Measurements from ENCODE around the gene POLR2E.

The POLR2E gene

DNA sequence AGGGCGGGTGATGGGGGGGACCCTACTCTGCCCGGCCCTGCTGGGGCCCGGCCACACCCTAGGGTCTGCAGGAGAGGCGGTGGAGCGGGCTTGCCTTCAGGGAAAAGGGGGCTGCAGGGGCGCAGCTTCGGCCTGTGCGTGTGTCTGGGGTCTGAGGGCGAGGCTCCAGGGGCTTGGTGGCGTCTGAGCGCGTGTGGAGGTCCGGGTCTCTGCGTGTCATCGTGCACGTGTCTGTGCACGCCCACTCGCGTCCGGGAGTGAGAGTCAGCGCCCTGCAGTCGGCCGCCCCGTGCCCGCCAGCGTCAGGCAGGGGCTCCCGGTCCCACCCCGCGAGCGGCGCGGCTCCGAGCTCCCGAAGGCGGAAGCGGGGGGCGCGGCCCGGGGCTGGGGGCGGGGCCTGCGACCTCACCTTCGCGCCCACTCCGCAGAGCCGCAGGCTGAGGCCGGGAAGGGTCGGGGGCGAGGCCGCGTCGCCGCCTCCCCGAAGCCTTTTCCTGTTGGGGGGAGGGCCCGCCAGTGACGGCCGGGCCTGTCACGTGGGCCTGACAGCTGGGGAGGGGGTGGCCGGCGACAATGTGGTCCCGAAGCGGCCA lies 28.3 kb downstream of the POLR2E start, which contains the start of gene ARHGAP45:
ARHGAP45 (plus strand) TSS at position 420 of the 593 bp plus-strand sequence. CDS start 239 bp downstream, outside the sequence.
- DNase-seq (ENCODE audit: low read depth in 1 of 2, low spot score in 1 of 2): peak in 1 of 2 donors; percentile 60

DNA sequence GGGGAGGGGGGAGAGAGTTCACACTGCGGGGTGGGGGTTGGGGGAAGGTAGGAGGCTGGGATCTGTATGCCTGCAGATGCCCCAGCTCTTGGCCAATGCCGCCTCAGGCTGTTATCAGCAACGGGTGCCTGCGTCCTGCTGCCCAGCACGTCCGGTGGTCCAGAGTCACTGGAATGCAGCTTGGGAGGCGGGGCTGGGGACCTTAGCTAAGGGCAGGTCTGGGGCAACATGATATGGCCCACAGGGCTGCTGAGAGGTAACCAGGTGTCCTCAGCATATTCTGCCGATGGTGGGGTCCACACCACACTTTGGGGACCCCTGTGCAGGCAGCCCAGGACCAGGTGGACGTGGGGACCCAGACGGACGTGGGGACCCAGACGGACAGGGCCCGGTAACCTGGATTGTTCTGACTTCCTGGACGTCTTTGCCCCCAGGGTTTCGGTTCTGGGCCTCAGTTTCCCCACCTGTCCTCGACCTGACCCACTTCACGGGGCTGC lies 28.9 kb downstream of the POLR2E start:
- no peak for DNase-seq (ENCODE audit: low read depth in 1 of 2, low spot score in 1 of 2)

DNA sequence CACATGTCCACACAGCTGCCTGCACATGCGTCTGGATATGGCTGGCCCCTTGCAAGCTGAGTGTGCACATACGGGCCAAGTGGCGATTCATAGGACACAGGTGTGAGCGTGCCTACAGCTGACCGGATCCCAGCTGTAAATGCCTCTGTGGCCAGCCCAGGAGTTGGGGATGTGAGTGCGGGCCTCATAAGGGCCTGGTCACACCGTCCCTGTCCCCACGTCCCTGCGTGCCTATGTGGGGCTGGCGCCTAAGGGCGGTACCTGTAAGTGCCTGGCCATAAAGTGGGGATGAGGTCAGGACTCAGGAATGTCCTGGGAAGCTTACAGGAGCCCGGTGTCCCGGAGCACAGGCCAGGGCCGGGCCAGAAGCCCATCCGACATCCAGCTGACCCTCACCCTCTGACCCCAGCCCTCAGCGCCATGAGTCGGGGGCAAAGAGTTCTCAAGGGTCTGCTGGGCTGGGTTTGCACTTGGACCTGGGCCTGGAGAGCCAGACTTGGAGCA lies 29.5 kb downstream of the POLR2E start:
- DNase-seq (ENCODE audit: low read depth in 1 of 2, low spot score in 1 of 2): no peak

DNA sequence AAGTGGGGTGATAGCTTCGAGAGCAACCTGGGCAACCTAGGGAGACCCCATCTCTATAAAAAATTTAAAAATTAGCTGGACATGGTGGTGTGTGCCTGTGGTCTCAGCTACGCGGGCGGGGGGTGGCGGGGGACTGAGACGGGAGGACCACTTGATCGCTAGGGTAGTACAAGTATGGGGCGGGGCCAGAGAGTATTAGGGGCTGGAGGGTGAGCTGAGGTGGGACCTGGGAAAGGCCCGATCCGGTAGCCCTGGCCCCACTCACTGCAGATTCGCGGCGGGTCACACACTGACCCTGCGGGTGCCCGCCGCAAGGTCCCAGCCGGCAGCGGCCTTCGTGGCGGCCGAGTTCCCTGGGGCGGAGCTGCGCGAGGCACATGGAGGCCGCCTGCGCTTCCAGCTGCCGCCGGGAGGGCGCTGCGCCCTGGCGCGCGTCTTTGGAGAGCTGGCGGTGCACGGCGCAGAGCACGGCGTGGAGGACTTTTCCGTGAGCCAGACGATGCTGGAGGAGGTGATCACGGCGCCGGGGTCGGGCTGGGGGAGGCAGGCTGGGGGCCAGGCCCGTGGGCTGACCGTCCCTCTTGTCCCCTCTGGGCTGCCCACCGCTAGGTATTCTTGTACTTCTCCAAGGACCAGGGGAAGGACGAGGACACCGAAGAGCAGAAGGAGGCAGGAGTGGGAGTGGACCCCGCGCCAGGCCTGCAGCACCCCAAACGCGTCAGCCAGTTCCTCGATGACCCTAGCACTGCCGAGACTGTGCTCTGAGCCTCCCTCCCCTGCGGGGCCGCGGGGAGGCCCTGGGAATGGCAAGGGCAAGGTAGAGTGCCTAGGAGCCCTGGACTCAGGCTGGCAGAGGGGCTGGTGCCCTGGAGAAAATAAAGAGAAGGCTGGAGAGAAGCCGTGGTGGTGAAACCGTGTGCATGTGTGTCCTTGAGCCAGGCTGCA lies 30.2 kb downstream of the POLR2E start:
- DNase-seq (ENCODE audit: low read depth in 1 of 2, low spot score in 1 of 2): no peak

DNA sequence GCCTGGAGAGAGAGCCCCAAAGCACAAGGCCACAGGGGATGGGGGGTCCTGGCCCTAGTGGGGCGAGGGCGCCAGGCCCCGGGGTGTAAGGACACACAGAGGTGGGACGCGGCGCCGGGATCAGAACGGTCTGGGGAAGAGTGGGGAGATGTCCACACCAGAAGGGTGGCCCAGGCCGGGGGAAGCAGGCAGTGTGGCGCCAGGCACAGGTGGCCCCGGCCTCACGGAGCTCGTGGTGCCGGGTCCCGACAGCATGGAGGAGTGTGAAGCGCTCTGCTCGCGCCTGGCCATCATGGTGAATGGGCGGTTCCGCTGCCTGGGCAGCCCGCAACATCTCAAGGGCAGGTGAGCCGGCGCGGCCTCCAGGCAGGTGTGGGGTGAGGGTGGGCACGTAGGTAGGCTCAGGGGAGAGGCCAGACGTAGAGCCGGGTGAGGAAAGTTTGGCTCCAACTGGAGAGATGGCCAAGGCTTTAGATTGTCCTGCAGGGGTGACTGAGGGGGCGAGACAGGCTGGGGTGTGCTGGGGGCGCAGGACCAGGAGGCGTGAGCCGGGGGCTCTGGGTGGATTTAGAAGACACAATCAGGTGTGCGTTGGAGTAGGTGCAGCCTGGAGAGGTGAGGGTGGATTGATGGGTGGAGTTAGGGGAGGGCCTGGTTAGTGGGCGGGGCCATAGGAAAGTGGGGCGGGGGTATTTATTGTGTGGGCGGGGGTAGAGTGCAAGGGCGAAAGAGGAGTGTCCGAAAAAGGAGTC lies 31.1 kb downstream of the POLR2E start:
- no peak for DNase-seq (ENCODE audit: low read depth in 1 of 2, low spot score in 1 of 2)

DNA sequence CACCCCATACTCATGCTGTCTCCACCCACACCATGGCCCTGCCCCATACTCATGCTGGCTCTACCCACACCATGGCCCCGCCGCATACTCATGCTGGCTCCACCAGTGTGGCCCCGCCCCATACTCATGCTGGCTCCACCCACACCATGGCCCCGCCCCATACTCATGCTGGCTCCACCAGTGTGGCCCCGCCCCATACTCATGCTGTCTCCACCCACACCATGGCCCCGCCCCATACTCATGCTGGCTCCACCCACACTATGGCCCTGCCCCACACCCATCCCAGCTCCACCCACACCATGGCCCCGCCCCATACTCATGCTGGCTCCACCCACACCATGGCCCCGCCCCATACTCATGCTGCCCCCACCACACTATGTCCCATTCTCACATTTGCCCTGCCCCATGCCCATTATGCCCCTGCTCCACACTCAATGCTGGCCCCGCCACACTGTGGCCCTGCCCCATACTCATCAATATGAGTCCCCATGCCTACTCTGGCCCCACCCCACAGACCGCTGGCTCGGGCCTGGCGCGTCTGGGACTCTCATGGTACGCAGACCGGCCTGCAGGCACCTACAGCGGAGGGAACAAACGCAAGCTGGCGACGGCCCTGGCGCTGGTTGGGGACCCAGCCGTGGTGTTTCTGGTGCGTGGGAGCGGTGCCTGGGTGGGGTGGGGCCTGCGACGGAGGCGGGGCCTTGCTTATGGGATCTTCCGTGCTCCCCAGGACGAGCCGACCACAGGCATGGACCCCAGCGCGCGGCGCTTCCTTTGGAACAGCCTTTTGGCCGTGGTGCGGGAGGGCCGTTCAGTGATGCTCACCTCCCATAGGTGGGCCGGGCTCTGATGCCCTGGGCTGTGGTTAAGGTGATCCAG lies 31.9 kb downstream of the POLR2E start:
- DNase-seq (ENCODE audit: low read depth in 1 of 2, low spot score in 1 of 2): no peak

DNA sequence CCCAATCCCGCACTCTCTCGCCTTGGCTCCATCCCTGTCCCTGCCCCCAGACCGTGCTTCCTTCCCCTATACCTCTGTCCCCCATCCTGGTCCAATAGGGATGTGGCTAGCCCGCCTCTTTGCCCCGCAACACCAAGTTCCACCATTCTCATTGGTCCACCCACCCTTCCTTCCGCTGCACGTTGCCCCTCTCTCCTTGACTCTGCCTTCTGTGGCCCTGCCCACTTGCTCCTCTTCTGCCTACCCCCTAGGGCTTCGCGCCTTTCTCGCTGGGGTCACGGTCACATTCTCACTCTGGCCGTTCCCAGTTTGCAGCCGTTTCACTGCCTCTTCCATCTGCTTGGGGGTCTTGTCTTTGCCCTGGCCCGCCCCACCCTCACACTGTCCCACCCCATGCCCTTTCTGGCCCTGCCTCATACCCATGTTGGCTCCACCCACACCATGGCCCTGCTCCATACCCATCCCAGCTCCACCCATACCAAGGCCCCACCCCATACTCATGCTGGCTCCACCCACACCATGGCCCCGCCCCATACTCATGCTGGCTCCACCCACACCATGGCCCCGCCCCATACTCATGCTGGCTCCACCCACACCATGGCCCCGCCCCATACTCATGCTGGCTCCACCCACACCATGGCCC lies 32.7 kb downstream of the POLR2E start:
- no peak for DNase-seq (ENCODE audit: low read depth in 1 of 2, low spot score in 1 of 2)

- no peak for DNase-seq (ENCODE audit: low read depth in 1 of 2, low spot score in 1 of 2)
Observed at GRCh38 chr19:1061987-1062386, 33.2 kb downstream of the POLR2E start.

DNA sequence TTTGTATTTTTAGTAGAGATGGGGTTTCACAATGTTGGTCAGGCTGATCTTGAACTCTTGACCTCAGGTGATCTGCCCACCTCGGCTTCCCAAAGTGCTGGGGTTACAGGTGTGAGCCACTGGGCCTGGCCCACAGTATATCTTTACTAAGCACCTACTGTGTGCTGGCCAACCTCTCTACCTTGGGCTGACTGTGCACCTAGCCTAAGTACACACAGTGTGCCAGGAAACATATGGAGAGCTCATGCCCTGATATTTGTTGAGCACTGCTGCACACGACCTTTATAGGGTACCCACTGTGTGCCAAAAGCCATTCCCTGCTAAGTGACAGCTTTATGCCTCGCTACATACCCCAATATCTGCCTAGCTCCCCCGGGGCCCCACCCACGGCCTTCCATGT lies 34.5 kb downstream of the POLR2E start:
- no peak for DNase-seq (ENCODE audit: low read depth in 1 of 2, low spot score in 1 of 2)

- DNase-seq (ENCODE audit: low read depth in 1 of 2, low spot score in 1 of 2): no peak
Observed at GRCh38 chr19:1058112-1058511, 37.1 kb downstream of the POLR2E start.

GRCh38 chr19:1057176-1057855 lies 37.9 kb downstream of the POLR2E start:
- no peak for DNase-seq (ENCODE audit: low read depth in 1 of 2, low spot score in 1 of 2)

GRCh38 chr19:1055886-1056620 lies 39.1 kb downstream of the POLR2E start:
- no peak for DNase-seq (ENCODE audit: low read depth in 1 of 2, low spot score in 1 of 2)

- no peak for DNase-seq (ENCODE audit: low read depth in 1 of 2, low spot score in 1 of 2)
Observed at GRCh38 chr19:1055028-1055425, 40.1 kb downstream of the POLR2E start.

DNA sequence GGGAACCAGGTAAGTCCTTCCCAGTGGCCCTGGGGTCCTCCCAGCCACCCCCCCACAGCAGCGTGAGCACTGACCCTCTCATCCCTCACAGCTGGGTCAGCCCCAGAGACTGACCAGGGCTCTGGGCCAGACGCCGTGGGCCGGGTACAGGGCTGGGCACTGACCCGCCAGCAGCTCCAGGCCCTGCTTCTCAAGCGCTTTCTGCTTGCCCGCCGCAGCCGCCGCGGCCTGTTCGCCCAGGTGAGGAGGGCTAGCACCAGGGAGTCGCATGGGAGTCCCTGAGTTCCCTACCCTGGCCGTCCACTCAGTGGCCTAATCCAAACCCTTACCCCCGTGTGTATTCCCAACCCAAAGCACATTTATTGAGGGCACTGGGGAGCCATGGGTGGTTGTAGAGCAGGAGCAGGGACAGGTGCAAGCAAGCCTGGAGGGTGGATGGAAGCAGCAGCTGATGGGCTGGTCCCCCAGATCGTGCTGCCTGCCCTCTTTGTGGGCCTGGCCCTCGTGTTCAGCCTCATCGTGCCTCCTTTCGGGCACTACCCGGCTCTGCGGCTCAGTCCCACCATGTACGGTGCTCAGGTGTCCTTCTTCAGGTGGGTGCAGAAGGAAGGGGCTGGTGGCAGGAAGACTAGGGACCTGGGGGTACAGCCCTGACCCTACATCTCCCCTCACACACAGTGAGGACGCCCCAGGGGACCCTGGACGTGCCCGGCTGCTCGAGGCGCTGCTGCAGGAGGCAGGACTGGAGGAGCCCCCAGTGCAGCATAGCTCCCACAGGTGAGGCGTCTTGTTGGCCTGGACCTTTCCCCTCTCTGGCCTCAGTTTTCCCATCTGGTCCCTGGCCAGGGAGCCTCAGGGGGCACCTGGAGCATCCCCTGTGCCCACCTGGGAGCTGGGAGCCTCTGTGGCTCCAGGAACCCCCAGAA lies 40.8 kb downstream of the POLR2E start:
- no peak for DNase-seq (ENCODE audit: low read depth in 1 of 2, low spot score in 1 of 2)

DNA sequence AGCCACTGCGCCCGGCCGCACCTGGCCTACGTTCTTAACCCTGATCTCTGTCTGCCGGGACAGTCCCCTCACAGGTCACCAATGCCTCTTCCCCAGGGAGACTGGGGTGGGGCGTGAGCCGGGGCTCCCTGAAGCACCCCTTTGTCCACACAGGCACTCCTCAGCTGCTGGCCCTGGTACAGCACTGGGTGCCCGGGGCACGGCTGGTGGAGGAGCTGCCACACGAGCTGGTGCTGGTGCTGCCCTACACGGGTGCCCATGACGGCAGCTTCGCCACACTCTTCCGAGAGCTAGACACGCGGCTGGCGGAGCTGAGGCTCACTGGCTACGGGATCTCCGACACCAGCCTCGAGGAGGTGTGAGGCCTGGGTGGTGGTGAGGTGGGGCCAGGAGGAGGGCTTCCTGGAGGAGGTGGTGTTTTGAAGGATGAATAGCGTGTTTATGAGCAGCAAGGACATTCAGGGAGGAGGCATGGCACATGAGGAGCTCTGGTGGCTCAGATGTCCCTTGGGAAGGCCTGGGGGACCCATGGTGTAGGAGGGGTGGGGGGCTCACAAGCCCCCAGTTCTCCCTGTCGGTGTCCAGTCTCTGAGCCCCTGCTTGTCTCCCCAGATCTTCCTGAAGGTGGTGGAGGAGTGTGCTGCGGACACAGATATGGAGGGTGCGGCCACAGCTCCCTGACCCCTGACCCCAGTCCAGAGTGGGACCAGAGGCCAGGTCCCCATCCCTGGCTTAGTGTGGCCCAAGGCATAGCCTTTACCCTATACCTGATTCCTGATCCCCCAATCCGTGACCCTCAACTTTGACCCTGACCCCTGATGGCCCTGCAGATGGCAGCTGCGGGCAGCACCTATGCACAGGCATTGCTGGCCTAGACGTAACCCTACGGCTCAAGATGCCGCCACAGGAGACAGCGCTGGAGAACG lies 41.7 kb downstream of the POLR2E start:
- DNase-seq (ENCODE audit: low read depth in 1 of 2, low spot score in 1 of 2): no peak

DNA sequence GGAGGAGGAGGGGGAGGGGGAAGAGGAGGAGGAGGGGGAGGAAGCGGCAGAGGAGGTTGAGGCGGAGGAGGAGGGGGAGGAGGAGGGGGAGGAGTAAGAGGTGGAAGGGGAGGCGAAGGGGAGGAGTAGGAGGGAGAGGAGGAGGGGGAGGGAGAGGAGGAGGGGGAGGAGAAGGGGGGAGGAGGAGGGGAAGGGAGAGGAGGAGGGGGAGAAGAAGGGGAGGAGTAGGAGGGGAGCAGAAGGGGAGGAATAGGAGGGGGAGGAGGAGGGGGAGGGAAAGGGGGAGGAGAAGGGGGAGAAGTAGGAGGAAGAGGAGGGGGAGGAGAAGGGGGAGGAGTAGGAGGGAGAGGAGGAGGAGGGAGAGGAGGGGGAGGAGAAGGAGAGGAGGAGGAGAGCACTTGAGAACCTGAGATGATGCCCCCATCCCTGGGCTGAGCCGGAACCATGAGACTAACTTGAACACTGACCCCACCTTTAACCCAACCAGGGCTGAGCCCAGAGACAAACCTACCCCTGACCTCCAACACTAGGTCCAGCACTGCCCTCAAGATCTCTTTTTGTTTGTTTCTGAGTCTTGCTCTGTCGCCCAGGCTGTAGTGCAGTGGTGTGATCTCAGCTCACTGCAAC lies 42.7 kb downstream of the POLR2E start:
- no peak for DNase-seq (ENCODE audit: low read depth in 1 of 2, low spot score in 1 of 2)

Measured in activated CD4-positive, alpha-beta T cell treated with anti-CD3 and anti-CD28 coated beads, Interleukin-2, amount 50 U/mL, for 24 hours (primary cell).